Keratinocyte (primary cell): ENCODE measurements around the gene ERN2. TPM values are rescaled to one million over a fixed set of nuclear protein-coding genes. Genes with fewer than 3 reads are reported as not detected.

ENCODE experiments used
- DNase-seq: peaks from one replicate; pipeline ENCODE4 v3.0.0-alpha.2; 2011; ENCODE audit warnings: low read depth, missing footprints, low spot score
- FAIRE-seq: peaks from 2 replicates; lab custom pipeline; 2011; peaks lifted over from hg19 to GRCh38; lab: Jason Lieb, UNC
- H2AFZ ChIP-seq: 2 replicates; pipeline ENCODE4 v1.6.0; 2012; ENCODE audit warnings: low read length, control low read depth, inconsistent platforms; ENCODE audit not compliant: control insufficient read depth
- H3K27ac ChIP-seq: 2 replicates; pipeline ENCODE4 v1.5.1; 2011; ENCODE audit warnings: low read length; ENCODE audit not compliant: control insufficient read depth, insufficient read depth
- H3K27me3 ChIP-seq: 3 replicates; pipeline ENCODE4 v1.6.0; 2011; ENCODE audit warnings: low read length; ENCODE audit not compliant: control insufficient read depth, insufficient read depth; ENCODE audit errors: extremely low read depth
- H3K36me3 ChIP-seq, 2 experiments: 2 replicates in 1 of 2; 3 replicates in 1 of 2; pipeline ENCODE4 v1.5.1; 2011; ENCODE audit warnings: low read length in 2 of 2, mild to moderate bottlenecking in 1 of 2; ENCODE audit not compliant: control insufficient read depth in 2 of 2, insufficient read depth in 2 of 2; ENCODE audit errors: extremely low read depth in 1 of 2
- H3K4me1 ChIP-seq: 3 replicates; pipeline ENCODE4 v1.5.1; 2011; ENCODE audit warnings: low read length; ENCODE audit not compliant: control insufficient read depth, insufficient read depth; ENCODE audit errors: extremely low read depth
- H3K4me2 ChIP-seq: 3 replicates; pipeline ENCODE4 v1.6.0; 2011; ENCODE audit warnings: low read depth, low read length; ENCODE audit not compliant: control insufficient read depth, insufficient read depth; ENCODE audit errors: extremely low read depth
- H3K4me3 ChIP-seq, 3 experiments: fragments of 200-600 bp in 1 of 3; sonication (generic) in 1 of 3; 2 replicates in 2 of 3; 3 replicates in 1 of 3; pipeline ENCODE4 v1.5.1; 2011 to 2016; ENCODE audit warnings: low read length in 3 of 3, mild to moderate bottlenecking in 3 of 3, control low read depth in 2 of 3, inconsistent platforms in 1 of 3, low read depth in 1 of 3, mixed read lengths in 1 of 3, mixed run types in 1 of 3, moderate library complexity in 1 of 3; ENCODE audit not compliant: control insufficient read depth in 2 of 3, insufficient read depth in 2 of 3; ENCODE audit errors: extremely low read depth in 1 of 3
- H3K79me2 ChIP-seq: 2 replicates; pipeline ENCODE4 v1.6.0; 2012; ENCODE audit warnings: low read length; ENCODE audit not compliant: control insufficient read depth, insufficient read depth
- H3K9ac ChIP-seq: 3 replicates; pipeline ENCODE4 v1.6.0; 2011; ENCODE audit warnings: low read length; ENCODE audit not compliant: control insufficient read depth, insufficient read depth; ENCODE audit errors: extremely low read depth
- H3K9me1 ChIP-seq: 3 replicates; pipeline ENCODE4 v1.6.0; 2011; ENCODE audit warnings: low read length; ENCODE audit not compliant: control insufficient read depth, insufficient read depth; ENCODE audit errors: extremely low read depth
- H3K9me3 ChIP-seq: 2 replicates; pipeline ENCODE4 v1.5.1; 2012; ENCODE audit warnings: low read depth, low read length; ENCODE audit not compliant: control insufficient read depth
- H4K20me1 ChIP-seq: 3 replicates; pipeline ENCODE4 v1.6.0; 2011; ENCODE audit warnings: low read length; ENCODE audit not compliant: control insufficient read depth, insufficient read depth; ENCODE audit errors: extremely low read depth
- CTCF ChIP-seq, 3 experiments: IDR thresholded peaks in 1 of 3; conservative IDR thresholded peaks in 1 of 3; optimal IDR thresholded peaks in 1 of 3; 2 replicates in 2 of 3; 3 replicates in 1 of 3; pipeline versions ENCODE3 to v1.5.1; 2011; ENCODE audit warnings: low read length in 3 of 3, mild to moderate bottlenecking in 3 of 3, moderate library complexity in 2 of 3, control low read depth in 1 of 3, inconsistent platforms in 1 of 3; ENCODE audit not compliant: insufficient read depth in 2 of 3; ENCODE audit errors: extremely low read depth in 1 of 3
- EZH2 ChIP-seq: IDR thresholded peaks from one replicate; pipeline ENCODE4 v1.6.1; 2012; ENCODE audit warnings: inconsistent platforms, mild to moderate bottlenecking, low read length, moderate library complexity
- dilution Hi-C: fragments of 300-500 bp; cut with MboI; formaldehyde crosslinking; loops from one replicate; pipeline ENCODE4 v1.7.0; 2020; ENCODE audit warnings: low sequenced_read_pairs; ENCODE audit not compliant: extremely low pct_ligation_motif_present
- polyA plus RNA-seq, 5 experiments: library from polyadenylated mRNA; depleted of rRNA in 3 of 5; stranded (reverse) in 3 of 5; stranded (forward) in 1 of 5; unstranded in 1 of 5; fragments of >200 nt; gene quantifications; 1 replicate in 1 of 5; 2 replicates in 3 of 5; 3 replicates in 1 of 5; pipeline versions ENCODE4 v1.2.1 to v1.2.3, GENCODE V29; 2011 to 2012; ENCODE audit warnings: missing spikeins in 2 of 5, low read depth in 1 of 5, low replicate concordance in 1 of 5

ERN2 gene
- polyA plus RNA-seq, 1 donor (not counting 4 experiments of a cell fraction or from before 2014, with no cell fraction given) = not detected

GRCh38 chr16:23692190-23692837 lies 20.7 kb downstream of the ERN2 start:
- no peak for TF ChIP-seq EZH2
- no peak for TF ChIP-seq CTCF (optimal IDR thresholded peaks at IDR 0.05 in 1 of 3, IDR thresholded peaks at IDR 0.05 in 1 of 3, conservative IDR thresholded peaks at IDR 0.05 in 1 of 3; ENCODE audit: extremely low read depth in 1 of 3, insufficient read depth in 2 of 3, low read length in 3 of 3)
- Histone ChIP-seq H2AFZ (no peak overlapping the region), H3K36me3 (peaks cover 20 to 29% of the 10 kb centered on the region in 2 experiments)

GRCh38 chr16:23691483-23692189 lies 21.4 kb downstream of the ERN2 start:
- no peaks in the 10 kb centered on the region for H4K20me1 ChIP-seq
- H3K36me3 ChIP-seq = peaks cover 23 to 32% of the 10 kb centered on the region in 2 experiments
- H3K79me2 ChIP-seq = no peaks in the 10 kb centered on the region
- TF ChIP-seq CTCF (optimal IDR thresholded peaks at IDR 0.05 in 1 of 3, IDR thresholded peaks at IDR 0.05 in 1 of 3, conservative IDR thresholded peaks at IDR 0.05 in 1 of 3; ENCODE audit: extremely low read depth in 1 of 3, insufficient read depth in 2 of 3, low read length in 3 of 3) = no peak
- no peak for TF ChIP-seq EZH2
- no peak overlapping the region for H3K27ac ChIP-seq
- no peak overlapping the region for H3K9ac ChIP-seq
- no peak overlapping the region for H3K4me3 ChIP-seq
- no peaks in the 10 kb centered on the region for H3K9me1 ChIP-seq
- dilution Hi-C loops = no loop called here
- no peaks in the 10 kb centered on the region for H3K4me1 ChIP-seq
- no peak for FAIRE-seq
- H2AFZ ChIP-seq = no peak overlapping the region
- H3K9me3 ChIP-seq = no peaks in the 10 kb centered on the region
- DNase-seq = no peak
- no peaks in the 10 kb centered on the region for H3K27me3 ChIP-seq
- no peak overlapping the region for H3K4me2 ChIP-seq

More at GRCh38 chr16:23692190-23692837, 20.7 kb downstream of the ERN2 start:
- Histone ChIP-seq H3K9ac (no peak overlapping the region), H3K27me3 (no peaks in the 10 kb centered on the region), H3K79me2 (no peaks in the 10 kb centered on the region), H3K9me3 (no peaks in the 10 kb centered on the region), H4K20me1 (no peaks in the 10 kb centered on the region), H3K4me1 (no peaks in the 10 kb centered on the region), H3K4me2 (no peak overlapping the region), H3K27ac (no peak overlapping the region), H3K4me3 (no peak overlapping the region), H3K9me1 (no peaks in the 10 kb centered on the region)
- dilution Hi-C loops = no loop called here
- DNase-seq (no peak), FAIRE-seq (peak; percentile 43)
